ENCODE measurements around the gene BCAM.
"Not testable (repeated sequence)": the region's sequence is repeated elsewhere in the genome, so short reads cannot be mapped to it uniquely, and the experiment has no call there.

BCAM gene

DNA sequence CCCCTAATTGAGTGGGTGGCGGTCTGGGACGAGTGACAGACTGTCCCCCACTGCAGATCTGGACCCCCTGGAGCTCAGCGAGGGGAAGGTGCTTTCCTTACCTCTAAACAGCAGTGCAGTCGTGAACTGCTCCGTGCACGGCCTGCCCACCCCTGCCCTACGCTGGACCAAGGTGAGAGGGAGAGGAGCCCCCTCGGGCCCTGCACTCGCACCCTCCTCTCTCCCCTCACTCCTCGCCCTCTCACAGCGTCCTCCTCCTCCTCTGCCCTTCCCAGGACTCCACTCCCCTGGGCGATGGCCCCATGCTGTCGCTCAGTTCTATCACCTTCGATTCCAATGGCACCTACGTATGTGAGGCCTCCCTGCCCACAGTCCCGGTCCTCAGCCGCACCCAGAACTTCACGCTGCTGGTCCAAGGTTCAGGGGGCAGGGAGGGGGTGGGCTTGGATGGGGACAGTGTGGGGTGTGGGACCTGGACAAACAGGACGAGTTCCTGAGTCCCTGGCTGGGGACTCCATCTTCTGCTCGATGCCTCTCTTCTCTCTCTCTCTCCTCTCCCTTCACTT is 9.6 kb downstream of the BCAM start:
- DNase-seq, result no peak

DNA sequence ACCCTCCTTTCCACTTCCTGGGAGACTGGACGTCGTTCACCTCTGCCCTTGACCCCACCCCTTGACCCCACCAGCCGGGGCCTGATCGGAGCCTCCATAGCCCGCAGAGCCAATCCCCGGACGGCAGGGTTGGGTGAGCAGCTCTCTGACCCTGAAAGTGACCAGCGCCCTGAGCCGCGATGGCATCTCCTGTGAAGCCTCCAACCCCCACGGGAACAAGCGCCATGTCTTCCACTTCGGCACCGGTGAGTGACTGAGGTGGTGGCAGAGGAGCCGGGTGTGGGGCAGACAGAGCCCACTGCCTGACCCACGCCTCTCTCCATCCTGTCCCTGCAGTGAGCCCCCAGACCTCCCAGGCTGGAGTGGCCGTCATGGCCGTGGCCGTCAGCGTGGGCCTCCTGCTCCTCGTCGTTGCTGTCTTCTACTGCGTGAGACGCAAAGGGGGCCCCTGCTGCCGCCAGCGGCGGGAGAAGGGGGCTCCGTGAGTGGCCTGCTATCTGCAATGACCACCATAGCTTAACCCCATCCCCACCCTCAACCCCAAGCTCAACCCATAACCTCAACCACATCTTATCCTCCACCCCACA is 10.4 kb downstream of the BCAM start:
- no peak for DNase-seq

- DNase-seq, result no peak
Observed at GRCh38 chr19:44820648-44821609, 12.0 kb downstream of the BCAM start.

GRCh38 chr19:44822177-44822576 is 13.3 kb downstream of the BCAM start:
- no peak for DNase-seq

DNA sequence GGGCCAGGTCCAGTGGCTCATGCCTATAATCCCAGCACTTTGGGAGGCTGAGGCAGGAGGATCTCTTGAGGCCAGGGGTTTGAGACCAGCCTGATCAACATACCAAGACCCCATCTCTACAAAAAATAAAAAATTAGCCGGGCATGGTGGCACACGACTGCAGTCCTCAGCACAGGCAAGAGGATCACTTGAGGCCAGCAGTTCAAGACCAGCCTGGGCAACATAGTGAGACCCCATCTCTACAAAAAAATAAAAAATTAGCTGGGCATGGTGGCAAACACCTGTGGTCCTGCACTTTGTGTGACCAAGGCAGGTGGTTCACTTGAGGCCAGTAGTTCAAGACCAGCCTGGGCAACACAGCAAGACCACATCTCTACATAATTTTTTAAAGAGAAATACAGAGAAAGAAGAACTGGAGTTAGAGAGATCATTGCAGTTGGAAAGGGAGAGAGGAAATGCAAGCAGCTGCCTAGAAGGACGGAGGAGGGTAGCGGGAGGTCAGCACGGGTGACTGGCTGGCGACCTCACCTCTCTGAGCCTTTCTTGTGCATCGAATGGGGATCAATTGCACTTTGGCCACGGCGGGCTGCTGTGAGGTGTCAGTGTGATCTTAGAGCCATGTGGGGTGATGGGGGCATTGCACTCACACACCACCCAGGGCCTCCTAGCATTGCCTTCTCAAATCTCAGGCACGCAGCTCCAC is 13.9 kb downstream of the BCAM start:
- DNase-seq, result no peak

DNA sequence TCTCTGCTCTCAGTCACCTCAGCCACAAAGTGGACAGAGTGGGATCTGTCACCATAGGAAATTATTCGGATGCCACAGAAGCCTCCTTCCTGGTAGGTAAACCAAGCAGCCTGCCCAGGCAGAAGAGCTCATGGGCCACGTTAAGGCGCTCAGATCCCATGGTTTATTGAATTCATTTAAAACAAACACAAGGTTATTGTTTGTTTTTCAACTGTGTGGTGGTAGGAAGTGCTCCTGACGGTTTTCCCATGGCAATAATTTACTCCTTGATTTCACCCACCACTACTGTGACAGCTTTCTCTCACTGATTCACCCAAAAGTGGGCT is 14.4 kb downstream of the BCAM start:
- DNase-seq, result no peak

DNA sequence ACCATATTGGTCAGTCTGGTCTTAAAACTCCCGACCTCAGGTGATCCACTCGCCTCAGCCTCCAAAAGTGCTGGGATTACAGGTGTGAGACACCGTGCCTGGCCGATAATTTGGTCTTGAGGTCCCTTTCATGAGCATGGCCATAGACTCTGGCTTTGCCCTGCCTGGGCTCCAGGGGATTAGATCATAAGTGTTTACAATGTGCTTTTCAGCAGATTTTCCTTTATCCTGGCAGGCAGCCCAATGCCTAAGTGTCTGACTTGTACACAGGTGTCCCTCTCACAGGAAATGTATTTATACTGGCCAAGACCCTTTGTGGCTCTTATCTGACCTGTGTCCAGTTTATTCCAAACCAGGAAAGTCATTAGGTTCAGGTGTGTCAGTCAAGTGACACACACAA is 15.9 kb downstream of the BCAM start:
- no peak for DNase-seq

DNA sequence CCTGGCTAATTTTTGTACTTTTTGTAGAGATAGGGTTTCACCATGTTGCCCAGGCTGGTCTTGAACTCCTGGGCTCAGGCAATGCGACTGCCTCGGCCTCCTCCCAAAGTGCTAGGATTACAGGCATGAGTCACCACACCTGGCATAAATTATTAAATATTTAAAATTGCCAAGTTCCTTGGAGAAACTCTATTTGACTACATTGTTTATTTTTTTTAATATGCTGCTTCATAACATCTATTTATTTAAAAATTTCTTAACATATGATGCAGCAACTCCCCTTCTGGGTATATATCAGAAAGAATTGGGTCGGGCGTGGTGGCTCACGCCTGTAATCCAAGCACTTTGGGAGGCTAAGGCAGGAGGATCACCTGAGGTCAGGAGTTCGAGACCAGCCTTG is 24.0 kb downstream of the BCAM start:
- not testable (repeated sequence) for DNase-seq

- not testable (repeated sequence) for DNase-seq
Observed at GRCh38 chr19:44834399-44834798, 25.5 kb downstream of the BCAM start.

GRCh38 chr19:44839276-44839675 is 30.4 kb downstream of the BCAM start:
- DNase-seq, result no peak

- DNase-seq, result no peak
Observed at GRCh38 chr19:44840811-44841210, 31.9 kb downstream of the BCAM start.

DNA sequence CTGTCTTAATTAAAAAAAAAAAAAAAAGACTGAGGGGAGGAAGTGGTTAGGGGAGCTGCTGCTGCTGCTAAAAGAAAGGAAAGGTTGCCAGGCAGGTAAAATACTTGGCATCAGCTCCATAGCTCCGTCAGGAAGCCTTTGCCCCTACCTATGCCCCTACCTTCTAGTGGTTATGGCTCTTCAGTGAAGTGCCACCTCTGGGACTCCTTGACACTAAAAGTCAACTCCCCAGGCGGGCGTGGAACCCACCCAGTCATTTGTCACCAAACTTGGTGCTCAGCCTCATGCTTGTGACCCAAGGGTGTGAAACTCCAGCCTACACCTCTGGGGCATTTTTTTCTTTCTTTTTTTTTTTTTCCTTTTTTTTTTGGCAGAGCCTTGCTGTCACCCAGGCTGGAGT is 32.3 kb downstream of the BCAM start:
- no peak for DNase-seq

GRCh38 chr19:44845286-44845611 is 36.3 kb downstream of the BCAM start:
- no peak for DNase-seq

DNA sequence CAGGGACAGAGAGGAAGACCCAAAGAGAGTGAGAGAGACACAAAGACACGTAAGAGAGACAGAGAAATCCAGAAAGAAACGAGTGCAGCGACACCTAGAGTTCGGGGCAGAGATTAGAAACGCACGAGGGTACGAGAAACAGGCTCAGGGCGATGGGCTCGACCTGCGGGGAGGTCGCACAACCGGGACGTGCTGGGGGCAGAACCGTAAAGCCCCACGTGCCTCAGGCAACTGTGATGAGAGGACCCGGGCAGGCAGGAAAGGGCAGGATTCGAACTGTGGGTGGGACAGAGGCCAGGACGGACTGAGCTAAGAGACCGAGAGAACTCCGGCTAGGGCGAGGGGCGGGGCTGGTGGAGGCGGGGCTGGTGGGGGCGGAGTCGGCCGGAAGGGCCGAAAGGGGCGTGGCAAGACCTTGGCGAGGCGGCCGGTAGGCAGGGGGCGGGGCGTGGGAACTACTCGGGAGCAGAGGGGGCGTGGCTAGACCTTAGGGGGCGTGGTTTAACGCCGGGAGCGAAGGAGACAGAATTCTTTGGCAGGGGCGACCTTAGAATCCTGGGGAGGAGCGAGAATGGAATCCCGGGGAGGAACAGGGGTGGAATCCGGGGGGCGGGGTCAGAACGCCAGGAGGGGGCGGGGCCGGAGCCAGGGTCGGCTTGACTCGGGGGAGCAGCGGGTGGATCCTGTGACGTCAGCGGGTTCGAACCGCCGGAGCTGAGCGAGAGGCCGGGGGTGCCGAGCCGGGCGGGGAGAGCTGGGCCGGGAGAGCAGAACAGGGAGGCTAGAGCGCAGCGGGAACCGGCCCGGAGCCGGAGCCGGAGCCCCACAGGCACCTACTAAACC is 36.9 kb downstream of the BCAM start, which contains the start of gene NECTIN2:
Gene NECTIN2 (plus strand): TSS at position 686 of the 843 bp plus-strand sequence. CDS start 229 bp downstream, outside the sequence.
- peak; percentile 78 for DNase-seq

DNA sequence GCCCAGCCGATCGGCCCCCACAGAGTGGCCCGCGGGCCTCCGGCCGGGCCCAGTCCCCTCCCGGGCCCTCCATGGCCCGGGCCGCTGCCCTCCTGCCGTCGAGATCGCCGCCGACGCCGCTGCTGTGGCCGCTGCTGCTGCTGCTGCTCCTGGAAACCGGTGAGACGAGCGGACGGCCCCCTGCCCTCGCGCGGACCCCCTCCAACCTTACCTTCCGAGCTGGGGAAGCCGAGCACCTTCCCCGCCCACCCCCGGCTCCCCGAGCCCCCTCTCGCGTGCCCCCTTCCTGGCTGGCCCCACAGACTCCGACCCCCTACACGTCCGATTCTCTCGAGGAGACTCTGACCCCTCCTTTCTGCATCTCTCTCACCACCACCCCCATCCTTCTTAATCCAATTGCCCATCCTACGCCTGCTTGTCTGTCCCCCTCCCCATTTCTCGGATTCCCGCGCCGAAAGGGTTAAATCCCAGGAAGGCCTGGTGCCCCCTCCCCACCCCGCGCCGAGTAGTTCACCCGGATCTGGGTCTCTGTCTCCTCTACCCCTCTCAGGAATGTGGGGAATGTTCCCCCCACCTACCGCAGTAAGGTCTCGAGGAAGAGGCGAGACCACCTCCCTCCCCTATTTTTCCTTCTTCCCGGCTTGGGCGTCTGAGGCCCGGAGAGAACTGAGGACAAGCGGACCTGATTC is 37.7 kb downstream of the BCAM start:
- no peak for DNase-seq

DNA sequence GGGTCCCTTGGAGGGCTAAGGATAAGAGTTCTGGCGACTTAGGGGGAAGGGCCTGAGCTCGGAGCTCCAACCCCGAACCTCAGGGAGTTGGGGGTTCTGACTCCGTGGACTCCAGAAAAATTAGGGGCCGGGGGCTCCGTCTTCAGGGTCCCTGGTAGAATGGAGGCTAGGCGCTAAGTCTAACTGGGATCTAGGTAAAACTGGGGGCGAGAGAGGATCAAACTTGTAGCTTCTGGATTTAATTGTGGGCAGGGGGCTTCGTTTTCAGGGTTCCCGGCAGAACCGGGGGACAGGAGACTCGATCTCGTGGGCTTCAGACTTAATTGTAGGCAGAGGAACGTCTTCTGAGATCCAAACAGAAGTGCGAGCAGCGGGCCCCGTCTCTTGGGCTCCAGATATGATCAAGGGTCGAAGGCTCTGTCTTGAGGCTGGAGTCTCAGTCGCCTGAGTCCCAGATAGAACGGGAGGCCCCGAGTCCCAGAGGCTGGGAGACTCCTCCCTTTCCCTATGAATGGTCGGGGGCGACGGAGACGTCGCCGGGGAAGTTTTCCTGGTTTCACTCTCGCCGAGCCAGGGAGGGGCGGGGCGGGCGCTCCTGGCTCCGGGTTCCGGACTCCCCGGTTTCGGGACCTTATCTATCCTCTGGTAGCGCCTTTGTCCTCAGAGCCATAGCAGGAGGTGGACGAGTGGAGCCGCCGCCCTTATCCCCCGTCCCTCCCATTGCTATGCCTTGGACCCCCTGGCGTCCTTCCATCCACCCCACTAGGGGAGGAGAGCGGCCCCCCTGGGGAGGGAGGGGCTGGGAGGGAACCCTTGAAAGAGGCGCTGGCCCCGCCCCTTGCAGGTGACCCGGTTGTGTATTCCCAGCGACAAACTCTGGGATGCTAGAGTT is 38.5 kb downstream of the BCAM start:
- DNase-seq, result no peak

GRCh38 chr19:44848036-44848811 is 39.3 kb downstream of the BCAM start:
- DNase-seq, result no peak

- DNase-seq, result no peak
Observed at GRCh38 chr19:44848812-44849447, 40.0 kb downstream of the BCAM start.

DNA sequence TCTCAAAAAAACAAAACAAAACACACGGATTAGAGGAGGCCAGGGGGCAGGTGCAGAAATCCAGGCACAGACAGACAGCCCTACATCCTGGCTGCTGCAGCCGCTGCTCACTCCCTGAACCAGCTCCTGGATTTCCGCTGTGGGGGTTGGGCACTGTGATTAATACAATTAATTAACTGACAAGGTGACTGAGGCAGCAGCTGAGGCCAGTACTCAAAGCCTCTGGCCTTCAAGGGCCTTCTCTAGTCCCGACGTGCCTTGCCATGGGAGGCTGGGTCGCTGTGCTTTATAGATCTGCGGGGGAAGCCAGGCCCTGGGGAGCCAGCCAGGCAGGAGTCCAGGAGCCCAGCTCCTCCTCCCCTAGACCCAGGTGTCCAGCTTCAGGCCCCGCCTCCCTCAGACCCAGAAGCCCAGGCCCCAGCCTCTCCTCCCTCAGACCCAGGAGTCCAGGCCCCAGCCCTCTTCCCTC is 41.8 kb downstream of the BCAM start:
- no peak for DNase-seq

All from CD4-positive, alpha-beta T cell treated with Interleukin-17A for 1 hour (primary cell).